Suprapubic skin (tissue), 4 donors: ENCODE data around the gene SLC48A1.

Experiments
- POLR2A ChIP-seq, 2 donors: fragments of 450-650 bp; IDR thresholded peaks; one replicate each; pipeline ENCODE4 v1.6.1; 2017; ENCODE audit warnings: antibody characterized with exemption in 2 of 2, mild to moderate bottlenecking in 2 of 2, moderate library complexity in 2 of 2
- POLR2AphosphoS5 ChIP-seq, 3 donors: sonication (generic); formaldehyde crosslinking; IDR thresholded peaks; one replicate each; pipeline ENCODE4 v1.6.1; 2017; ENCODE audit warnings: antibody characterized with exemption in 3 of 3
- TF ChIP-seq, protein P1 (sequence below), 2 donors: fragments of 200-600 bp in 1 of 2; fragments of 450-650 bp in 1 of 2; sonication (generic) in 1 of 2; IDR thresholded peaks; one replicate each; pipeline ENCODE4 v1.5.1; 2016 to 2019; ENCODE audit warnings: antibody characterized with exemption in 2 of 2, mild to moderate bottlenecking in 1 of 2, moderate library complexity in 1 of 2

DNA sequence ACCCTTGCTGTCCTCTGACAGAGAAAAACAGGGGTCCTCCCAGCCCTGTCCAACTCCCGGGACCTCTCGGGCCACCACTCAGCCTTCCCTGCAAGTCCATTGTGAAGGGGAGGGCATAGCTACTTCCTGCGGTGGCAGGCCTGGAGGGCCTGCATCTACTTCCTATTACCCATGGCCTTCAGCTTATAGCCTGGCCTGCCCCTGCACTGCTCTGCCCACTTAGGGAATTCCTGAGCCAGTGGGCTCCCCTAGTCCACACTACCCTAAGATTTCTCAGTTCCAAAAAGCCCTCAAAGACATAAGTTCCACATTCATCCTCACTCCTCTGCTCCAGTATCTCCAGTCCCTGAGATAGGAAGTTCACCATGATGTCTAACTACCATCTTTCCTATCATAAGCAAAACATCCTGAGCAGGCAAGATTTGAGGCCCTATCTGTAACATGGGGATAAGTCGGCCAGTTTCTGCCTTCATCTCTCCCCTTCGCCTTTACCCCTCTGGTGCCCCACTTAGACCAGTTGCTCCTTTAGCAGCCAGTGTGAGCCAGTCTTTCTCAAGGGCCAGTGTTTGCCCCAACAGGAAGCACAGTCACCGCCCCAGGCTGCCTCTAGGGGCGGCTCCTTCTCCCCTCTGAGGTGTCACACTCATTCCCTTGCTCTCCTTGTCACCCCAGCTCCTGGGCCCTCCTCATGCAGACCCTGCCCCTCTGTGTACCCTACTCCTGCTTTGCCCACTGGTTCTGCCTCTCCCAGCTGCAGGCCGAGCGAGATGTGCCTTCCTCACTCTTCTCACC is 35.7 kb downstream of the SLC48A1 start:
- TF ChIP-seq, protein P1, sequence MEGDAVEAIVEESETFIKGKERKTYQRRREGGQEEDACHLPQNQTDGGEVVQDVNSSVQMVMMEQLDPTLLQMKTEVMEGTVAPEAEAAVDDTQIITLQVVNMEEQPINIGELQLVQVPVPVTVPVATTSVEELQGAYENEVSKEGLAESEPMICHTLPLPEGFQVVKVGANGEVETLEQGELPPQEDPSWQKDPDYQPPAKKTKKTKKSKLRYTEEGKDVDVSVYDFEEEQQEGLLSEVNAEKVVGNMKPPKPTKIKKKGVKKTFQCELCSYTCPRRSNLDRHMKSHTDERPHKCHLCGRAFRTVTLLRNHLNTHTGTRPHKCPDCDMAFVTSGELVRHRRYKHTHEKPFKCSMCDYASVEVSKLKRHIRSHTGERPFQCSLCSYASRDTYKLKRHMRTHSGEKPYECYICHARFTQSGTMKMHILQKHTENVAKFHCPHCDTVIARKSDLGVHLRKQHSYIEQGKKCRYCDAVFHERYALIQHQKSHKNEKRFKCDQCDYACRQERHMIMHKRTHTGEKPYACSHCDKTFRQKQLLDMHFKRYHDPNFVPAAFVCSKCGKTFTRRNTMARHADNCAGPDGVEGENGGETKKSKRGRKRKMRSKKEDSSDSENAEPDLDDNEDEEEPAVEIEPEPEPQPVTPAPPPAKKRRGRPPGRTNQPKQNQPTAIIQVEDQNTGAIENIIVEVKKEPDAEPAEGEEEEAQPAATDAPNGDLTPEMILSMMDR (IDR thresholded peaks at IDR 0.05) = no peak
- TF ChIP-seq POLR2AphosphoS5 (IDR thresholded peaks at IDR 0.05) (no peak), POLR2A (IDR thresholded peaks at IDR 0.05) (no peak)
